Measurements from ENCODE around the gene PCDH8. TPM values are rescaled to one million over a fixed set of nuclear protein-coding genes. Genes with fewer than 3 reads are reported as not detected.

Gene PCDH8
- polyA plus RNA-seq, 4 donors: 0.05 to 0.14 (median 0.07) TPM; not detected in 1

DNA sequence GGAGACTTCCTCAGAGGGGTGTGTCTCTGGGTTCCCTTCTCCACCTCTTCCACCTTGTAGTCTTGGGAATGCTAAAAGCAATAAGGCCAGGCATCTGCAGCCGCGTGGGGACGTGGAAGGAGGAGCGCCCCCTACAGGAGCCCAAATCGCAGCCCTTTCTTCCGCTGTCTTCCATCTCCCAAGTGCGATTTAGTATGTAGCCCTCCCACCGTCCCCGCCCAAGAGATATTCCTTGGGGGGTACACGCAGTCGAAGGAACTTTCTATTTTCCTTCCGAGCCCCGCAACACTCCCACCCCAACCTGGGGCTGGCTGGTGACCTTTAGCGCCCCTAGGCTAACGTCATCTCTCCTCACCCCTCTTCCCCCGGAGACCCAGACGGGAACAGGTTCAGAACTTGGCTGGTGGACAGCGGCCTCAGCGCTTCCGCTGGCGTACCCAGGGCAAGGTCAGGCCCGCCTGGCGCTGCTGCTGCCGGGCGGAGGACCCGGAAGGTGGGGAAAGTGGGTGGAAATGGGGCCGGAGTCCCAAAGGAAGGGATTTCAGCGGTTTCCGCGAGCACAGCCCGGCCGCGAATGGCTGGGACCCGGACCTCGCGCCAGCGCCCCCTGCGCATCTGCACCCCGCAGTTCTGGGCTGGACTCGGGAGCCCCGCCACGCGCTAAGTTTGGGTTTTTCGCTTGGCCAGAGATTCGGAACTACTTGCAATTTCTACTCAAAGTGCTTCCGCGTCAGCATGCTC, 2.1 kb upstream of the PCDH8 start:
- peak; percentile 63 to 73 (median 66) for DNase-seq (ENCODE audit: low read depth in 4 of 4, low spot score in 3 of 4)

DNA sequence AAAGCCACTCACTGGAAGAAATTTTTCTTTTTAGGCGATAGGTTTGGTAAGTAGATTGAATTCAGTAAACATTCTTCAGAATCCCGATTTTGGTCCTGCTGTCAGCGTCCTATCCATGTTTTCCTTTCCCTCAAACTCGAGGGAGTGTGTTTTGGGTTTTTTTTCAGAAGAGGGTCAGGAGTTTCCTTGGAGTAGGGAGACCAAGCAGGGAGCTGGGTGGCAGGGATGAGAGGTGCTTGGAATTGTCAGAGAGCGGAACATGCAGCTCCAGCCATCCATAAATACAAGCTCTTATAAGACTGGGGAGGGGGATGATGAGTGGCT, 1.6 kb upstream of the PCDH8 start:
- DNase-seq (ENCODE audit: low read depth in 4 of 4, low spot score in 3 of 4): no peak

- DNase-seq (ENCODE audit: low read depth in 4 of 4, low spot score in 3 of 4): no peak
These were observed 1.0 kb upstream of the PCDH8 start for GRCh38 chr13:52849291-52850071.

DNA sequence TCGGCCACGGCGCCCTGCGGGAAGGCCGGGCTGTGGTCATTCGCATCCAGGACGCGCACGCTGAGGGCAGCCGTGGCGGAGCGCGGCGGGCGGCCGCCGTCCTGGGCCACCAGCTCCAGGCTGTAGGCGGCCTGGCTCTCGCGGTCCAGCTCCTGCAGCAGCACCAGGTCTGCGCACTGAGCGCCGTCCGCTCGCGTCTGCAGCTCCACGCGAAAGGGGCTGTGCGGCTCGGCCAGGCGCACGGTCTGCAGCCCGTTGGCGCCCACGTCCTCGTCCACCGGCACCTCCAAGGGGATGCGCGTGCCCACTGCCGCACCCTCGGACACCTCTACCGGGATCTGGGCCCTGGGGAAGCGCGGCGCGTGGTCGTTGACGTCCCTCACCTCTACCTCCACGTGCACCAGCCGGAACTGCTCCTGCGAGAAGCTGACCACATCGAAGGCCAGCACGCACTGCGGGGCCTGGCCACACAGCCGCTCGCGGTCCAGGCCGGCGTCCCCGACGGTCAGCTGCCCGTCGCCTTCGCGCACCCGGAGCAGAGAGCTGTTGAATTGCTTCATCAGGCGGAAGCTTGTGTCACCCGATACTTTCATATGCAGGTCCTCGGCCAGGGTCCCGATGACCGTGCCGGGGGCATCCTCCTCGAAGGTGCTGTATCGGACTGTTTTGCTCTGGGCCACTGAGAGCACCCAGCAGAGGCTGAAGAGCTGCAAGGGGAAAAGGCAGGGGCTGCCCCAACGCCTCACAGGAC, 583 bp downstream of the PCDH8 start:
- DNase-seq (ENCODE audit: low read depth in 4 of 4, low spot score in 3 of 4): no peak

DNA sequence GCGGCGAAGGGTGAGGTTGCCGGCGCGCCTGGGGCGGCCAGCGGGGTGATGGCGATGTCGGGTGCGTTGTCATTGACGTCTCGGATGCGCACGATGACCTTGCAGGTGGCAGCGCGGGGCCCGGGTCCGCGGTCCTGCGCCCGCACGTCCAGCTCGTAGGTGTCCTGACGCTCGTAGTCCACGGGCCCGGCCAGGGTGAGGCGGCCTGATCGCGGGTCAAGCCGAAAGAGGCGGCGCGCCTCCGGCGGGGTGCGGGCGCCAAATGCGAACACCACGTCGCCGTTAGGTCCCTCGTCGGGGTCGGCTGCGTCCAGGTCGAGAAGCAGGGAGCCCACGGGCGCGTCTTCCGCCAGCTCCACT, 1.1 kb downstream of the PCDH8 start:
- DNase-seq (ENCODE audit: low read depth in 4 of 4, low spot score in 3 of 4): no peak

- peak in 3 of 4 donors; percentile 63 to 71 (median 65) for DNase-seq (ENCODE audit: low read depth in 4 of 4, low spot score in 3 of 4)
These were observed 1.7 kb downstream of the PCDH8 start for GRCh38 chr13:52846567-52847321.

DNA sequence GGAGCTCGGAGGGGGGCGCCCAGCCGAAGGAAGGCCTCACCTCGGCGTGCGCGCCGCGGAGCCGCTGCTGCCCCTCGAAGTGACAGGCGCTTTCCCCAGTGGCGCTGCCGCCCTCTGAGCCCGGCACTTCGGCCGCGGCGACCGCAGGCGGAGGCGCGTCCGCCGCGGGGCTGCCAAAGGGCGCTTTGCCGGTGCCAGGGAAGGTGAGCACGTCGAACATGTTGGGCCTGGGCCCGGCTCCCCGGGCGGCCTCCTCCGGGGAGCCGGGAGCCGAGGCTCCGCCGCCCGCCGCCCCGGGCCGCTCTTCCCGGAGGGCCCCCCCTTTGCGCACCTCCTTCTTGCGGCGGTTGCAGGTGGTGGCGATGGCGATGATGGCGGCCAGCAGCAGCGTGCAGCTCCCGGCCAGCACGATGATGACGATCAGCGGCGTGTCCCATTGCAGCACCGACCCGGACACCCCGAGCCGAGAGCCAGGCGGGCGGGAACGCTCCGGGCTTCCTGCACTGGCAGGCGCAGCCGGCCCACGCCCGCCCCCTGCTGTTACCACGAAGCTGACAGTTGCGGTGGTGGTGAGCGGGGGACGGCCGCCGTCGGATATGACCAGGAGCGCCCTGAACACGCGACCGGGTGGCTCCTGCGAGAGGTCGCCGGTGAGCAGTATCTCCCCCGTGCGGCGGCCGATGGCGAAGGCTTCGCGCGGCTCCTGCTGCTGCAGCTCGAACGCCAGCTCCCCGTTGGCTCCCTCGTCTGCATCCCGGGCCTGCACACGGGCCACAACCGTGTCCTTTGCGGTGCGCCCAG, 2.5 kb downstream of the PCDH8 start:
- DNase-seq (ENCODE audit: low read depth in 4 of 4, low spot score in 3 of 4): no peak

DNA sequence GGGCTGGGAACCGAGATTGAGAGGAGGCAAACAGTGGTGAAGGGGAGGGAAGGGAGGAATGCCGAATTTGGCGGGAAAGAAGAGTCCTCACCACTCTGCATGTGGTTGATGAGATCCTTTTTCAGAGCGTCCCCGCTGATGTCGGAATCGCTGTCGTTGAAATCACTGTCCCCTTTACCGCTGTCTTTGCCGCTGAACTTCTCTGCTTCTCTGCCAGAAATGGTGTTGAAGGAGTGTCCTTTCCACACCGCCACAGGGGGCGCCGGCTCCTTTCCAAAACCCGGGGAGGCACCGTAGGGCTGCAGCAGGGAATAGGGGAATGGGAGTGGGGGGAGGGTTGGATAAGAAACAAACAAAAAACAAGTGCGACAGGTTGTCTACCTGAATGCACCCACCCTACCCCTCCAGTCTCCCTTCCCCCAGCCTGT, 3.1 kb downstream of the PCDH8 start:
- no peak for DNase-seq (ENCODE audit: low read depth in 4 of 4, low spot score in 3 of 4)

GRCh38 chr13:52844836-52845235, 3.6 kb downstream of the PCDH8 start:
- no peak for DNase-seq (ENCODE audit: low read depth in 4 of 4, low spot score in 3 of 4)

- DNase-seq (ENCODE audit: low read depth in 4 of 4, low spot score in 3 of 4): no peak
These were observed 6.0 kb downstream of the PCDH8 start for GRCh38 chr13:52842441-52842840.

- DNase-seq (ENCODE audit: low read depth in 4 of 4, low spot score in 3 of 4): no peak
These were observed 8.4 kb downstream of the PCDH8 start for GRCh38 chr13:52840066-52840465.

GRCh38 chr13:52838433-52839107, 9.9 kb downstream of the PCDH8 start:
- DNase-seq (ENCODE audit: low read depth in 4 of 4, low spot score in 3 of 4): no peak

GRCh38 chr13:52837850-52838249, 10.6 kb downstream of the PCDH8 start:
- no peak for DNase-seq (ENCODE audit: low read depth in 4 of 4, low spot score in 3 of 4)

- no peak for DNase-seq (ENCODE audit: low read depth in 4 of 4, low spot score in 3 of 4)
These were observed 13.2 kb downstream of the PCDH8 start for GRCh38 chr13:52835071-52835839.

DNA sequence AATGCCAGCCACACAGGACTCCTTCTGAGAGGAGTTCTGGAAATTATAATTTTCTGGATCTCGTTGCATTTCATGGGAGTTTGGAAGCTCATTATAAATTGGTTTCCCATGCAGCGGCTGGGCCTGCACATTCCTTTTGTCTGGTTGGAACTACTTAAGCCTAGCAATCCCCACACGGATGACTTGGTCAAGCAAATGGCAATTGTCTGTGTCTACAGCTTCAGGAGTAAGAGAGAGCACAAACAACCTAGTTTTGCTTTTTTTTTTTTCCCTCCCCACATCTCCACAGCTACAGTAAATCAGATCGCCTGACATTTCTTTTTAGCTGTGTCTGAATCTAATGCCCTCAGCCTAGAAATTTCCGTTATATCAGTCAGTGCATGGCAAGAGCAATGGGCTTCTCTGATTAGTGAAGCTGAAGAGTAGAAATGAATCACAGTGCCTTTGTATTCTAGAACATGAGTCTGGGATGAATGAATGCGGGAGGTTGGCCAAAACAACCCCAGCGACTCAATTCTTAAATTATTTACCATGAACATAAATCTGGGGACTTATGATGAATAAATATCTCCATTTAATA, 15.1 kb downstream of the PCDH8 start:
- DNase-seq (ENCODE audit: low read depth in 4 of 4, low spot score in 3 of 4): no peak

- DNase-seq (ENCODE audit: low read depth in 4 of 4, low spot score in 3 of 4): no peak
These were observed 16.1 kb downstream of the PCDH8 start for GRCh38 chr13:52832313-52832712.

DNA sequence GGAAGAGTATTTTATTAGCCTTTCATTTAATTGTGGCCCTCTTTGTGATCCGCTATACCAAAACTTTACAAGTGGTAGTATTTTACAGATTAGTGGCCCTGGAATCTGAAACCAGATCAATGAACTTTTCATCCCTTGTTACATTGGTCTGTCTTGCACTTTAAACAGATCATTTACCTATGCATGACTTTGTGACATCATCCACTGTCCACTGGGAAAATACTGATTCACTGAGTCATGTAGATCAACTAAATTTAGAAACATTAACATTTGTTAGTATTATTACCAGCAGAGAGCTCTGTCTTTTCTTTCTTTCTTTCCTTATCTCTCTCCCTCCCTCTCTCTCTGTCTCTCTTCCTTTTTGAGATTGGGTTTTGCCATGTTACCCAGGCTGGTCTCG, 17.5 kb downstream of the PCDH8 start:
- no peak for DNase-seq (ENCODE audit: low read depth in 4 of 4, low spot score in 3 of 4)

GRCh38 chr13:52827839-52828238, 20.6 kb downstream of the PCDH8 start:
- no peak for DNase-seq (ENCODE audit: low read depth in 4 of 4, low spot score in 3 of 4)

Data from right renal pelvis (tissue), 4 donors.